Mesodermal cell (in vitro differentiated cells): ENCODE measurements around the gene ZNF516.

Experiments used
- H3K27ac ChIP-seq: 2 replicates; pipeline ENCODE4 v1.7.0; 2013; ENCODE audit warnings: mild to moderate bottlenecking, low read depth, low read length, moderate library complexity; ENCODE audit not compliant: severe bottlenecking
- H3K36me3 ChIP-seq: 2 replicates; pipeline ENCODE4 v1.7.1; 2013; ENCODE audit warnings: mild to moderate bottlenecking, low read length, moderate library complexity; ENCODE audit not compliant: control insufficient read depth, insufficient read depth
- H3K4me1 ChIP-seq: one replicate; pipeline ENCODE4 v1.7.1; 2013; ENCODE audit warnings: mild to moderate bottlenecking, low read length; ENCODE audit not compliant: insufficient read depth, control insufficient read depth, poor library complexity, severe bottlenecking
- H3K4me3 ChIP-seq: 2 replicates; pipeline ENCODE4 v1.7.0; 2013; ENCODE audit warnings: low read length, control low read depth, mild to moderate bottlenecking; ENCODE audit not compliant: insufficient read depth, poor library complexity, severe bottlenecking; ENCODE audit errors: extremely low read depth
- H3K9me3 ChIP-seq: 2 replicates; pipeline ENCODE4 v1.7.1; 2013; ENCODE audit warnings: mild to moderate bottlenecking, low read length, moderate library complexity; ENCODE audit not compliant: control insufficient read depth
- WGBS, 2 experiments: methylation state at CpG; one replicate each; pipeline ENCODE4 v1.1.5; 2013; ENCODE audit warnings: missing lambda C conversion rate in 2 of 2; ENCODE audit not compliant: insufficient coverage in 2 of 2; 5-methylcytosine and 5-hydroxymethylcytosine counted together

Gene ZNF516

GRCh38 chr18:76402026-76402990, 92.7 kb downstream of the ZNF516 start:
- H3K36me3 ChIP-seq, result peaks cover 18% of the 10 kb centered on the region
- H3K4me3 ChIP-seq, result no peak overlapping the region
- H3K27ac ChIP-seq, result no peak overlapping the region
- H3K9me3 ChIP-seq, result no peaks in the 10 kb centered on the region
- H3K4me1 ChIP-seq, result peaks cover 5% of the 10 kb centered on the region
- 95 to 96% methylated on average over 40 of the region's 43 CpGs for WGBS, 2 experiments

DNA sequence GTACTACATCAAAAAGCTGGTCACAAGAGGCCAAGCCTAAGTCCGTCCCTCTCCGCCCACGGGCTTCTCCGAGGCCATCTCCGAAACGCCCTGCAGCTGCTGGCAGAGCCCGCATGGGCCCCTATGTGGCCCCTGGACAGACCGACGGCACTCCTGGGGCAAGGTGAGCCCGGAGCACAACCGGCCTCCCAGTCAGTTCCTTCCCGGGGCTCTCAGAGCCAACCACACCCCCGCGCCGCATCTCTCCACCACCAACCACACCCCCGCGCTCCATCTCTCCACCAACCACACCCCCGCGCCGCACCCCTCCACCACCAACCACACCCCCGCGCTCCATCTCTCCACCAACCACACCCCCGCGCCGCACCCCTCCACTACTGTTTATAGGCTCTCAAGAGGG, 93.5 kb downstream of the ZNF516 start:
- H3K27ac ChIP-seq, result no peak overlapping the region
- WGBS, 2 experiments, result 100% methylated on average over 5 to 9 of the region's 25 CpGs
- peaks cover 5% of the 10 kb centered on the region for H3K4me1 ChIP-seq
- no peaks in the 10 kb centered on the region for H3K9me3 ChIP-seq
- H3K36me3 ChIP-seq, result peaks cover 21% of the 10 kb centered on the region
- H3K4me3 ChIP-seq, result no peak overlapping the region

GRCh38 chr18:76399613-76400391, 95.2 kb downstream of the ZNF516 start:
- WGBS, 2 experiments, result 81 to 89% methylated on average over 8 to 11 of the region's 14 CpGs
- Histone ChIP-seq H3K36me3 (peaks cover 26% of the 10 kb centered on the region), H3K27ac (peak overlapping the region; percentile 16), H3K4me3 (no peak overlapping the region), H3K4me1 (peaks cover 5% of the 10 kb centered on the region), H3K9me3 (no peaks in the 10 kb centered on the region)

DNA sequence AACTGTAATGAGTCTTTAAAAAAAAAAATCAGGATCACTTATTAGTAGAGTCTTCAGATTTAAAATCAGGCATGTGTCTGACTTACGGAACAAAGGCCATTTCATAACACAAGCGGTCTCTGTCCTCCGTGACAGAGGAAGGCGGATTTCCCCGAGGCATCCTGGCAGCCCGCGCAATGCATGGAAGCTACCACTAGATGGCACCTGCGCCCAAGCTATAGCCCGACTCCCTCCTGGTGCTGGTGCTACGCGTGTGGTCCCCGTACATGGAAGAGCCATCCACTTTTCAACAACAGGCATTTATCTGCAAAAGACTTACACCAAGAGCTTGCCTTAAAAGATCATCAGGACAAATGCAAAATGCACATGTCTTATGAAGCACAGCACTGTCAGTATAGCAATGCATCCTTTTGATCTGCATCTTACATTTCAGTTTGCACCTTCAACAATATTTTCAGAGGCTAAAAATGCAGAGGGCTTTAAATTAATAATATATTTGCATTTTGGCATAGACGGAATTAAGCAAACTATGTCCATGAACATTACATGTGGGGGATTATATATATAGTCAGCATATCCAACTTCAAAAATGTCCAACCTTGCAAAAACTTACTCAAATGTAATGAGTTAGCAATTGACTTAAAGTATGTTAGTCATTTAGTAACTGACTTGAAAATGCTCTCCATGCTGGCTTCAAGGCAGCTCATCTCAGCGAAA, 96.0 kb downstream of the ZNF516 start:
- peaks cover 5% of the 10 kb centered on the region for H3K4me1 ChIP-seq
- 25 to 38% methylated on average over 8 to 13 of the region's 14 CpGs for whole genome bisulfite sequencing, 2 experiments
- no peak overlapping the region for H3K4me3 ChIP-seq
- peaks cover 24% of the 10 kb centered on the region for H3K36me3 ChIP-seq
- no peak overlapping the region for H3K27ac ChIP-seq
- no peaks in the 10 kb centered on the region for H3K9me3 ChIP-seq

DNA sequence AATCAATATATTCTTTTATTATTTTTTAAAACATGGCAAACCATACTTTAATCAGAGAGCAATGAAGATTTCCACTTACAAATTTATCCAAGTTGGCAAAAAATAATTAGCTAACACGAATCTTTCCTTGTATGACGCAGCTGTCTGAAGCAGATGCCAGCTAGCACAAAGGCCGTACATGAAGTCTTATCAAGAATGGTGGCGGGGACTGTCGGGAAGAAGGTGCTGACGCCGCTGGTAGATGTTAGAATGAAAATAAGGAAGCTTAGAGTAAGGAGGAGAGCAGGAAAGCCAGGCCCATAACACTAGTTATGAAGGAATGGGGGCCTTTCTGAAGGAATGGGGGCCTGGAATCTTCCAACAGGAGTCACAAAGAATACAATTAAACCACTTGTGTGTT, 96.7 kb downstream of the ZNF516 start:
- WGBS, 2 experiments, result 94 to 100% methylated on average over 3 to 7 of the region's 7 CpGs
- Histone ChIP-seq H3K9me3 (no peaks in the 10 kb centered on the region), H3K4me1 (peaks cover 5% of the 10 kb centered on the region), H3K4me3 (no peak overlapping the region), H3K36me3 (peaks cover 24% of the 10 kb centered on the region), H3K27ac (no peak overlapping the region)

GRCh38 chr18:76397631-76398030, 97.4 kb downstream of the ZNF516 start:
- peaks cover 5% of the 10 kb centered on the region for H3K4me1 ChIP-seq
- H3K4me3 ChIP-seq, result no peak overlapping the region
- H3K36me3 ChIP-seq, result peaks cover 20% of the 10 kb centered on the region
- no peak overlapping the region for H3K27ac ChIP-seq
- H3K9me3 ChIP-seq, result no peaks in the 10 kb centered on the region
- 92 to 97% methylated on average over 2 to 5 of the region's 5 CpGs for WGBS, 2 experiments

GRCh38 chr18:76396792-76397191, 98.2 kb downstream of the ZNF516 start:
- Histone ChIP-seq H3K27ac (no peak overlapping the region), H3K4me3 (no peak overlapping the region), H3K36me3 (peaks cover 15% of the 10 kb centered on the region), H3K4me1 (peaks cover 5% of the 10 kb centered on the region), H3K9me3 (no peaks in the 10 kb centered on the region)
- 92% methylated on average over 9 of the region's 9 CpGs for WGBS, 2 experiments

- Histone ChIP-seq H3K9me3 (no peaks in the 10 kb centered on the region), H3K27ac (no peak overlapping the region), H3K4me1 (peaks cover 5% of the 10 kb centered on the region), H3K36me3 (peaks cover 13% of the 10 kb centered on the region), H3K4me3 (no peak overlapping the region)
- 92 to 96% methylated on average over 18 of the region's 20 CpGs for WGBS, 2 experiments
These were observed 99.4 kb downstream of the ZNF516 start for GRCh38 chr18:76395609-76396008.

- peaks cover 17% of the 10 kb centered on the region for H3K36me3 ChIP-seq
- no peak overlapping the region for H3K27ac ChIP-seq
- WGBS, 2 experiments, result 96% methylated on average over 8 to 11 of the region's 15 CpGs
- no peak overlapping the region for H3K4me3 ChIP-seq
- no peaks in the 10 kb centered on the region for H3K9me3 ChIP-seq
- H3K4me1 ChIP-seq, result peaks cover 6% of the 10 kb centered on the region
These were observed 100.1 kb downstream of the ZNF516 start for GRCh38 chr18:76394780-76395476.

DNA sequence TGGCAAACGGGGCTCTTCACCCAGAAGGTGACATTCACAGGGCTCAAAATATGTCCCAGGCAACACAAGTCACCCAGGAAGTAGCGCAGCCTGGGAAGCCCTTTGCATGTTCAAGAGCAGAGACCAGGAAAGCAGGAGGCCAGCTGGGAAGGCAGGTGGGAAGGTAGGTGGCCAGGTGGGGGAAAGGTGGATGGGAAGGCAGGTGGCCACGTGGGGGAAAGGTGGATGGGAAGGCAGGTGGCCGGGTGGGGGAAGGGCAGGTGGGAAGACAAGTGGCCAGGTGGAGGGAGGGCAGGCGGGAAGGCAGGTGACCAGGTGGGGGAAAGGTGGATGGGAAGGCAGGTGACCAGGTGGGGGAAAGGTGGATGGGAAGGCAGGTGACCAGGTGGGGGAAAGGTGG, 102.7 kb downstream of the ZNF516 start:
- WGBS, 2 experiments, result 95 to 97% methylated on average over 3 to 5 of the region's 5 CpGs
- H3K4me1 ChIP-seq, result peaks cover 3% of the 10 kb centered on the region
- H3K4me3 ChIP-seq, result no peak overlapping the region
- no peak overlapping the region for H3K27ac ChIP-seq
- no peaks in the 10 kb centered on the region for H3K9me3 ChIP-seq
- peaks cover 29% of the 10 kb centered on the region for H3K36me3 ChIP-seq
